ENCODE results near the gene MYL6B. TPM values are rescaled to one million over a fixed set of nuclear protein-coding genes. Genes with fewer than 3 reads are reported as not detected.
"Not testable (repeated sequence)": the region's sequence is repeated elsewhere in the genome, so short reads cannot be mapped to it uniquely, and the experiment has no call there.

MYL6B gene
- total RNA-seq, 3 donors from 2014 or later = 29.6 to 52.8 (median 43.2) TPM

- intact Hi-C loops (cut with DNase I; ENCODE audit: low total_unique reads) = no loop called here
- Histone ChIP-seq H3K4me1 (peaks cover 5 to 8% of the 10 kb centered on the region in 2 donors), H3K4me3 (peak overlapping the region; percentile 75 to 81 (median 80)), H3K9me3 (no peaks in the 10 kb centered on the region), H3K27me3 (no peaks in the 10 kb centered on the region), H3K36me3 (peaks cover 7% of the 10 kb centered on the region), H3K27ac (peak overlapping the region; percentile 96 to 98)
- peak in 1 of 2 donors; percentile 55 for DNase-seq (ENCODE audit: low spot score in 2 of 2)
- TF ChIP-seq CTCF (IDR thresholded peaks at IDR 0.05) = no peak
- no peak for TF ChIP-seq POLR2A (IDR thresholded peaks at IDR 0.05)
- no peak for TF ChIP-seq POLR2AphosphoS5 (IDR thresholded peaks at IDR 0.05)
Measured at GRCh38 chr12:56115329-56115728, 37.1 kb upstream of the MYL6B start.

GRCh38 chr12:56116267-56117081 lies 35.9 kb upstream of the MYL6B start, which contains the start of gene RPL41:
TSS of gene RPL41 (plus strand) at chr12:56116633.
- H3K27ac ChIP-seq = peak within 1 kb of the TSS; percentile 96 to 98
- TF ChIP-seq POLR2AphosphoS5 (IDR thresholded peaks at IDR 0.05) (peak; percentile 98 to 100 (median 100)), CTCF (IDR thresholded peaks at IDR 0.05) (peak in 1 of 3 donors; percentile 47), POLR2A (IDR thresholded peaks at IDR 0.05) (peak; percentile 99)
- intact Hi-C loops (cut with DNase I; ENCODE audit: low total_unique reads) = no loop called here
- DNase-seq (ENCODE audit: low spot score in 2 of 2) = peak; percentile 94 to 96
- H3K9me3 ChIP-seq = no peaks in the 10 kb centered on the region
- no peaks in the 10 kb centered on the region for H3K36me3 ChIP-seq
- peaks cover 5 to 8% of the 10 kb centered on the region in 2 donors for H3K4me1 ChIP-seq
- peak within 1 kb of the TSS; percentile 75 to 81 (median 80) for H3K4me3 ChIP-seq
- H3K27me3 ChIP-seq = no peaks in the 10 kb centered on the region

GRCh38 chr12:56117082-56117706 lies 35.2 kb upstream of the MYL6B start:
- DNase-seq (ENCODE audit: low spot score in 2 of 2); H3K27me3 ChIP-seq; H3K4me1 ChIP-seq; intact Hi-C loops (cut with DNase I; ENCODE audit: low total_unique reads); H3K9me3 ChIP-seq; H3K36me3 ChIP-seq: not testable (repeated sequence)
- H3K4me3 ChIP-seq = peak overlapping the region; percentile 75 to 81 (median 80)
- peak overlapping the region; percentile 96 to 98 for H3K27ac ChIP-seq

- Histone ChIP-seq H3K9me3 (no peaks in the 10 kb centered on the region), H3K36me3 (no peaks in the 10 kb centered on the region), H3K27me3 (no peaks in the 10 kb centered on the region), H3K4me1 (peaks cover 5 to 8% of the 10 kb centered on the region in 2 donors), H3K4me3 (peak within 1 kb of the TSS; percentile 75 to 81 (median 80)), H3K27ac (peak within 1 kb of the TSS; percentile 96 to 98)
- intact Hi-C loops (cut with DNase I; ENCODE audit: low total_unique reads) = loop anchor here (2.0 kb wide), 1 partner anchor 351 kb away; the partner anchor contains the start of gene SPRYD4
- TF ChIP-seq CTCF (IDR thresholded peaks at IDR 0.05) = peak; percentile 48 to 62 (median 55)
- peak; percentile 95 to 97 (median 96) for TF ChIP-seq POLR2AphosphoS5 (IDR thresholded peaks at IDR 0.05)
- TF ChIP-seq POLR2A (IDR thresholded peaks at IDR 0.05) = peak; percentile 86
- peak; percentile 99 for DNase-seq (ENCODE audit: low spot score in 2 of 2)
Measured at GRCh38 chr12:56117778-56118687, 34.4 kb upstream of the MYL6B start, which contains the start of gene ZC3H10. TSS of gene ZC3H10 (plus strand) at chr12:56118266. CDS start at chr12:56120563, 2,297 bp downstream.

All from breast epithelium (tissue), 4 donors.